GM21529 (cell line): Measurements from ENCODE around the gene LRP1B.
"Not testable (repeated sequence)": the region's sequence is repeated elsewhere in the genome, so short reads cannot be mapped to it uniquely, and the experiment has no call there.

Source experiments
- ATAC-seq: cut with Tn5 transposase; IDR thresholded peaks from one replicate; pipeline ENCODE4 v1.9.1; 2021; ENCODE audit not compliant: unreplicated experiment

The LRP1B gene

GRCh38 chr2:140509765-140510164, 1621.1 kb downstream of the LRP1B start:
- no peak for ATAC-seq

GRCh38 chr2:140508756-140509155, 1622.1 kb downstream of the LRP1B start:
- ATAC-seq, result no peak

GRCh38 chr2:140506606-140507005, 1624.2 kb downstream of the LRP1B start:
- ATAC-seq, result no peak

GRCh38 chr2:140504601-140505000, 1626.2 kb downstream of the LRP1B start:
- ATAC-seq, result no peak

DNA sequence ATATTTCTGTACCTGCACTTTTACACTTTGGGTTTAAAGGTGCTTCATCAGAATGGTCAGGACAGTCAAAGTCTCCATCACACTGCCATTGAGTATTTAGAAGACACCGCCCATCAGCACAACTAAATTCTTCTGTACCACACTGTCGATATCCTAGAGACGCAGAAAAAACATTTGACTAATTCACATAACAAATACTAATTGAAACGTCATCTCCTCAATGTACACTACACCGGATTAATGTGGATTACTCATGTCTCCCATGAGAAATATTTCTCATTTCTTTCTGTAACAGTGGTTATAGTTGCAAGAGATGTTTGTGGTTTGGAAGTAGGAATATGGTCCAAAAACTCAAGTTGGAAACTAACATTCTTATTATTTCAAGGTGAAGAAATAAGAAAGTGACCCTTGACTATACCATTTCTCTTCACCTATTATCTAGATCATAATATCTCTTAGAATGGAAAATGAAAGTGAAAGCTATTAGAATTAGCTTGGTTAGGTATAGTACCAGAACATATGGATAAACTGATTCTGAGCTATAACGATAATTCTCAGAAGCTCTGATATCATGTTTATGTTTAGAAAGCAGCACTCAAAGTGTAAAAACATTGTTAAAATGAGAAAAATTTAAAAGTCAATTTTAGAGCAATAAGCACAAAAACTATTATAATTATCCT, 1627.7 kb downstream of the LRP1B start:
- no peak for ATAC-seq

GRCh38 chr2:140498360-140498759, 1632.5 kb downstream of the LRP1B start:
- ATAC-seq, result no peak

DNA sequence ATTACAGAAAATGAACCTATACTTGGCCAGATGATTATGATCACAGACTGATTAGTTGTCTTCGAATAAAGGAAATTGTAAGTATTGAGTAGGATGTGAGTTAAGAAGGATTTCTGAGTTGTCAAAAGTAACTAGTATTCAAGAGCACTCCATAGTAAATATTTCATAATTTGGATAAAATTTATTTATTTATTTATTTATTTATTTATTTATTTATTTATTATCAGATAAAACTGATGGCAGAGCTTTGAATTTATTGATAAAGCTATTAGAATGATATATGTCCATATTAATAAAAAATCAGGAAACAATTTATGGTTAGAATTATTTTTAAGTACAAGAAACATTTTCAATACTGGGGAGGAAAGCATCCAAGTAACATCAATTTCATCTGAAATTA, 1634.1 kb downstream of the LRP1B start:
- ATAC-seq, result no peak

DNA sequence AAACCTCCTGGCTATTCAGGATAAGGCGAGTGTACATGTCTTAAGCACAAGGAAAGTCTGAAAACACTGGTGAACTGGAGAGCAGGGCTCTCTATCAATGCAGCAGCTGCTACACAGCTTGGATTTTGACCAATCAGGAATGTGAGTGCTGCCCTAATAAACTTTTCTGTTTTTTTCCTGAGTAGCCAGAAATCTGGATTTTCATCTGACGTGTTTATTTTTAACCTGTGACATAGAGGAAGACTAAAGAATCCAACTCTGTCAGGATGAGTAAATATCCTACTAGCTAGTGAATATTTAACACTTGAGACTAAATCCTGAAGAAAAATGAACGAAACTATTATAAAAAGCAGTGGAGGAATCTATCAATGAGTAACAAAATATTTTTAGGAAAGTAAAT, 1638.9 kb downstream of the LRP1B start:
- no peak for ATAC-seq

GRCh38 chr2:140489193-140489592, 1641.6 kb downstream of the LRP1B start:
- ATAC-seq, result no peak

- ATAC-seq, result no peak
These were observed 1649.7 kb downstream of the LRP1B start for GRCh38 chr2:140481136-140481535.

DNA sequence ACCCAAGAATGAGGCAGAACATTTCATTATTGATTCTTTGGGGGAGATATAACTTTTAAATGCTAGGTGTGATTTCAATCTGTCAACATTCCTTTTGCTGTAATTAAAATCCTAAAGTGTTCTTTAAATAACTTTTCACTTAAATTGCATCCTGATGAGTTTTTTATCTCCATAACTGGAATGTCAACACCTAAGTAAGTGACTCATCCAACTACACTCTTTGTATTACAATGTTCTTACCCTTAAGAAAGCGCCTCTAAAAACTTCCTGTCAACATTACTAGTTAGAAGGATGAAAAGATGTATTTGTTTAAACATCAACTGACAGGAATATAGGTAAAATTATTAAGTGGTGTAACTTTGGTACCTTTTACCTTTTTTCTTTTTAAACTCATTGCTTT, 1657.0 kb downstream of the LRP1B start:
- ATAC-seq, result no peak

DNA sequence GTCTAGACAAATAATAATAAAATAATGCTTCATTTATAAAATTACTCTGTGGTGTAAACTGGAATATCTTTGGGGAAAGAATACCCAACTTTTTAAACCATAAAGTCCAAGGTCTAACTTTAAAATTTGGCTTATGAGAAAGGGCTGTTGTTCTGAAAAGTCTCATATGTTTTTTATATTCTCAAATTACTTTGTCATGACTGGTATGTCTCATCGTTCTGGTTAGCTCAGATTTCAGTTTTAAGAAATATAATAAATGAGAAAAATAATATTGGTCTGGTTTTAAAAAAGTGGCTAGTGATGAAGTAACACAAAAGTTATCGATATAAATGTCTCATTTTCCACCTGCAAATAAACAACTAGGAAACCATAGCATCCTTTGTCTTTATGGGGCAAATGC, 1658.1 kb downstream of the LRP1B start:
- no peak for ATAC-seq

DNA sequence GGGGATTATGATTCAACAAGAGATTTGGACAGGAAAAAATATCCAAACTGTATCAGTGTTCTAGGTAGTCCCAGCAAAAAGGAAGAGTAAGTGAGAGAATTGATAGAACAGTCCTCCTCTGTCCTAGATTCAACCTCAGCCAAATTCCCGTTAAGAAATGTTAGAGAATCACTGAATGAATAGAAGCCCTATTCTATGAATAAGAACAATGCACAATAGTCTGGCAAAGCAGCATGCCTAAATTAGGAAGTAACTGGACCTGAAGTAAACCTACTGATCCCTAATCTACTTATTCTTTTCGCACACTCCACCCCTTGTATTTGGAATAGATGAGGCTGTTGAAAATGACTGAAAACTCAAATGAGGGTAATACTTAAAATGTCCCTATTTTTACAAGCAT, 1665.5 kb downstream of the LRP1B start:
- no peak for ATAC-seq

DNA sequence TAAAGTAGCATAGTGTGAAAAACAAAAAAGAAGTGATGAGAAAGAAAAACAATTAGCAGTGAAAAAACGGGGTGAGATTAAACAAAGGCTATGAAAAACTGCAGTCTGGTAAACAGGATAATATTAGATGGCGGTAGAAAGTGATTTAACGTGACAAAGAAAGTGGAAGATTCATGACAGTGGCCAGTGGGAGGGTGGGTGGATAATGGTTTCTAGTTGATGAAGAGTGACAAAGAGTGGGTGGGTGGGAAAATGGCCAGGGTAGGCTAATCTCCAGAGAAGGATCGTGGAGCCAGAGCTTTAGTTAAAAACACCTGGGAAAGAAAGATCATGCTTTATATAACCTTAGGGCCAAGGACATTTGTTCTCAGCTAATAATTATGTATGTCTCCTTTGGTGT, 1667.8 kb downstream of the LRP1B start:
- no peak for ATAC-seq

DNA sequence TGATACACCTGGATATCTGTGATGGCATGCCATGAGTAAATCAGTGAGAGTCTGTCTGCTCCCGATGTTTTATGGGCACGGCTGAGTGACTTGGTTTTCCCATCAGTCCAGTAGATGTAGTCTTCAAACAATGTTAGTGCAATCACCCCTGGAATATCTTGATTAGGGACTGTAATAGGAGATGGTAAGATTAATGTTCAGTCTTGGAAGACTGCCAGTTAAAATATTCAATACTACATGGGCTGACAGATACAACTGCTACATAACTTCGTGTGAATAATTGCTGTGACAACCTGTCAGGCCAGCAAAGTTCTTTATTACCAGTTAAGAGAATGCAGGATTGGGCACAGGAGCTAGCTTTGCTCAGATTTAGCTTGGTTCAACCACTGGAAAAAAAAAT, 1673.3 kb downstream of the LRP1B start:
- no peak for ATAC-seq

GRCh38 chr2:140455315-140455714, 1675.5 kb downstream of the LRP1B start:
- no peak for ATAC-seq

- no peak for ATAC-seq
These were observed 1676.1 kb downstream of the LRP1B start for GRCh38 chr2:140454717-140455116.

- no peak for ATAC-seq
These were observed 1679.5 kb downstream of the LRP1B start for GRCh38 chr2:140451324-140451723.

DNA sequence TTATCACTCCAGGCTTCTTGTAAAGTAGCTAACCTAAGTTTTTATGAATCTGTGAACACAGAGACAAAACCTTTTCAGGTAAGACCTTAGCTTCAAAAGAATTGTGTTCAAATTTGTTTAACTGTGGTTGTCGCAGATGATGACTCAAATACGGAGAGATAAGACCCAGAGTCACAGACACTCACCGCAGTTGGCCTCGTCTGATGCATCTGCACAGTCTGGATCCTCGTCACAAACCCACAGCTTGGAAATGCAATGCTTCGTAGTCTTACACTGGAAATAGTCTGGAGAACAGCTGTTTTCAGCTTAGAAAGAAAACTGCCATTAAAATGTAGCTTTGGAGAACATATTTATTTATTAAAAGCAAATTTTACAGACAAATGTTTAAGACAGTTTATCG, 1688.5 kb downstream of the LRP1B start:
- ATAC-seq, result no peak

- ATAC-seq, result no peak
These were observed 1690.0 kb downstream of the LRP1B start for GRCh38 chr2:140440815-140441214.

- ATAC-seq, result no peak
These were observed 1693.9 kb downstream of the LRP1B start for GRCh38 chr2:140436936-140437335.

- not testable (repeated sequence) for ATAC-seq
These were observed 1703.8 kb downstream of the LRP1B start for GRCh38 chr2:140427033-140427432.

GRCh38 chr2:140424471-140424870, 1706.3 kb downstream of the LRP1B start:
- ATAC-seq, result no peak
